ENCODE measurements around the gene CTSL. TPM values are rescaled to one million over a fixed set of nuclear protein-coding genes. Genes with fewer than 3 reads are reported as not detected.

Gene CTSL
- total and polyA plus RNA-seq, 7 donors: 45.8 to 995 (median 75.3) TPM

DNA sequence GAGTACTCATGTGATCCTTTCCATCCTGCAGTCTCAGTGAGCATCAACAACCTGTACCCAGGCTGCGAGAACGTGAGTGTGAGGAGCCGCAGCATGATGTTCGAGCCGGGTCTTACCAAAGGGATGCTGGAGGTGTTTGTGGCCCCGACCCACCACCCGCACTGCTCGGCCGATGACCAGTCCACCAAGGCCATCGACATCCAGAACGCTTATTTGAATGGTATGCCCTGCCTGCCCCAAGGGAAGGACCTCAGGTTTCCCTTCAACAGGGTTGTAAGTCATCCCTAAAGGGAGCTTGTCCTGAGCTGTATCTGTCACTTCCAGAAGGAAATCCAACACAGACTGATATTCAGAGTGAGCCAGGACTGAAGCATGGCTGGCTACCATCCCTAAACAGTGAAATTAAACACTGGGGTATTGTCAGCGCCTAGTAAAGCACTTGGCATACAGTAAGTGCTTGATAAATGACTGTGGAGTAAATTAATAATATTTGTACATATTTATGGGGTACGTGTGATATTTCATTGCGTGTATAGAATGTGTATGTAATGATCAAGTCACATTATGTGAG, 39.3 kb upstream of the CTSL start:
- TF ChIP-seq, protein P1, sequence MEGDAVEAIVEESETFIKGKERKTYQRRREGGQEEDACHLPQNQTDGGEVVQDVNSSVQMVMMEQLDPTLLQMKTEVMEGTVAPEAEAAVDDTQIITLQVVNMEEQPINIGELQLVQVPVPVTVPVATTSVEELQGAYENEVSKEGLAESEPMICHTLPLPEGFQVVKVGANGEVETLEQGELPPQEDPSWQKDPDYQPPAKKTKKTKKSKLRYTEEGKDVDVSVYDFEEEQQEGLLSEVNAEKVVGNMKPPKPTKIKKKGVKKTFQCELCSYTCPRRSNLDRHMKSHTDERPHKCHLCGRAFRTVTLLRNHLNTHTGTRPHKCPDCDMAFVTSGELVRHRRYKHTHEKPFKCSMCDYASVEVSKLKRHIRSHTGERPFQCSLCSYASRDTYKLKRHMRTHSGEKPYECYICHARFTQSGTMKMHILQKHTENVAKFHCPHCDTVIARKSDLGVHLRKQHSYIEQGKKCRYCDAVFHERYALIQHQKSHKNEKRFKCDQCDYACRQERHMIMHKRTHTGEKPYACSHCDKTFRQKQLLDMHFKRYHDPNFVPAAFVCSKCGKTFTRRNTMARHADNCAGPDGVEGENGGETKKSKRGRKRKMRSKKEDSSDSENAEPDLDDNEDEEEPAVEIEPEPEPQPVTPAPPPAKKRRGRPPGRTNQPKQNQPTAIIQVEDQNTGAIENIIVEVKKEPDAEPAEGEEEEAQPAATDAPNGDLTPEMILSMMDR (IDR thresholded peaks at IDR 0.05): no peak
- Histone ChIP-seq H3K27me3 (ENCODE audit: insufficient read depth in 3 of 3, low read length in 2 of 3) (no peaks in the 10 kb centered on the region), H3K36me3 (ENCODE audit: insufficient read depth in 1 of 2, low read depth in 1 of 2) (no peaks in the 10 kb centered on the region), H3K9me3 (no peaks in the 10 kb centered on the region), H3K4me3 (no peak overlapping the region), H3K27ac (no peak overlapping the region), H3K4me1 (no peaks in the 10 kb centered on the region)
- intact Hi-C loops (cut with DNase I): no loop called here
- no peak for DNase-seq
- WGBS, 3 donors: 76 to 84% (median 78%) methylated on average over 14 of the region's 14 CpGs
- no peak for ATAC-seq

DNA sequence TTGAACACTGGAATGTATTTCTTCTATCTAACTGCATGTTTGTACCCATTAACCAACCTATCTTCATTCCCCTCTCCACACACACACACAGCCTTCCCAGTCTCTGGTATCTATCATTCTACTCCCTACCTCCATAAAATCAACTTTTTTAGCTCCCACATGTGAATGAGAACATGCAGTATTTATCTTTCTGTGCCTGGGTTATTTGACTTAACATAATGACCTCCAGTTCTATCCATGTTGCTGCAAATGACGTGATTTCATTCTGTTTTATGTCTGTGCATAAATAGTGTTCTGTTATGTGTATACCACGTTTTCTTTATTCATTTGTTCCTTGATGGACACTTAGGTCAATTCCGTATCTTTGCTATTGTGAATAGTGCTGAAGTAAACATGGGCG, 38.7 kb upstream of the CTSL start:
- 70 to 95% (median 91%) methylated on average over 4 of the region's 4 CpGs for WGBS, 3 donors
- Histone ChIP-seq H3K4me1 (no peaks in the 10 kb centered on the region), H3K36me3 (ENCODE audit: insufficient read depth in 1 of 2, low read depth in 1 of 2) (no peaks in the 10 kb centered on the region), H3K27me3 (ENCODE audit: insufficient read depth in 3 of 3, low read length in 2 of 3) (no peaks in the 10 kb centered on the region), H3K27ac (no peak overlapping the region), H3K9me3 (no peaks in the 10 kb centered on the region), H3K4me3 (no peak overlapping the region)
- intact Hi-C loops (cut with DNase I): no loop called here
- TF ChIP-seq, protein P1 (IDR thresholded peaks at IDR 0.05): no peak
- no peak for ATAC-seq
- no peak for DNase-seq

GRCh38 chr9:87694236-87694755, 31.6 kb upstream of the CTSL start:
- 99 to 100% (median 100%) methylated on average over 3 of the region's 3 CpGs for WGBS, 3 donors
- TF ChIP-seq, protein P1 (IDR thresholded peaks at IDR 0.05): no peak
- Histone ChIP-seq H3K9me3 (no peaks in the 10 kb centered on the region), H3K4me1 (no peaks in the 10 kb centered on the region), H3K27ac (no peak overlapping the region), H3K36me3 (ENCODE audit: insufficient read depth in 1 of 2, low read depth in 1 of 2) (peaks cover 0 to 6% of the 10 kb centered on the region in 2 donors), H3K4me3 (no peak overlapping the region), H3K27me3 (ENCODE audit: insufficient read depth in 3 of 3, low read length in 2 of 3) (no peaks in the 10 kb centered on the region)
- DNase-seq (no peak), ATAC-seq (no peak)
- intact Hi-C loops (cut with DNase I): loop anchor here in 1 of 2 donors (2.0 kb wide), 1 partner anchor 17 kb away; no protein-coding TSS in a partner anchor

- Histone ChIP-seq H3K27me3 (ENCODE audit: insufficient read depth in 3 of 3, low read length in 2 of 3) (no peaks in the 10 kb centered on the region), H3K9me3 (no peaks in the 10 kb centered on the region), H3K4me1 (no peaks in the 10 kb centered on the region), H3K4me3 (no peak overlapping the region), H3K36me3 (ENCODE audit: insufficient read depth in 1 of 2, low read depth in 1 of 2) (peaks cover 0 to 6% of the 10 kb centered on the region in 2 donors), H3K27ac (no peak overlapping the region)
- TF ChIP-seq, protein P1 (IDR thresholded peaks at IDR 0.05): no peak
- WGBS, 3 donors: 84 to 92% (median 86%) methylated on average over 1 of the region's 1 CpG
- no peak for DNase-seq
- intact Hi-C loops (cut with DNase I): loop anchor here in 1 of 2 donors (2.0 kb wide), 1 partner anchor 19 kb away; no protein-coding TSS in a partner anchor
- no peak for ATAC-seq
Observed at GRCh38 chr9:87695523-87695922, 30.4 kb upstream of the CTSL start.

DNA sequence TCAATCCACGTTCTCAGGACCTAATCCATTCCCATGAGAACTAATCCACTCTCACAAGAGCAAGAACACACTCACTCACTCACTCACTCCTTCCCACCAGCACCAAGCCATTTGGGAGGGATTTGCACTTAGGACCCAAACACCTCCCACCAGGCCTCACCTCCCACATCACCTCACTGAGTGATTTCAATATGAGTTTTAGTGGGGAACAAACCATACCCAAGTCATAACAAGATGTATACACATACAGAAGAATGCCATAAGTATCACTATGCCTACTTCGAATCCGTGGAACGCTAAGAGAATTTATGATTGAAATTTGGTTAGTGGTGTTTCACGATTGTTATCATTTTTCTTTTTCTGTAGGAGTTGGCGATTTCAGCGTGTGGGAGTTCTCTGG, 29.3 kb upstream of the CTSL start:
- DNase-seq (no peak), ATAC-seq (no peak)
- no peaks in the 10 kb centered on the region for H3K4me1 ChIP-seq
- H3K4me3 ChIP-seq: no peak overlapping the region
- no peaks in the 10 kb centered on the region for H3K27me3 ChIP-seq (ENCODE audit: insufficient read depth in 3 of 3, low read length in 2 of 3)
- no peaks in the 10 kb centered on the region for H3K9me3 ChIP-seq
- H3K36me3 ChIP-seq (ENCODE audit: insufficient read depth in 1 of 2, low read depth in 1 of 2): peaks cover 0 to 6% of the 10 kb centered on the region in 2 donors
- no peak overlapping the region for H3K27ac ChIP-seq
- TF ChIP-seq, protein P1 (IDR thresholded peaks at IDR 0.05): no peak
- intact Hi-C loops (cut with DNase I): no loop called here
- WGBS, 3 donors: 86 to 92% (median 87%) methylated on average over 7 of the region's 7 CpGs
